Hepatocyte (in vitro differentiated cells): ENCODE measurements around the gene RIT2.

Experiments
- CTCF ChIP-seq: fragments of 200-600 bp; sonication (generic); IDR thresholded peaks from 2 replicates; pipeline ENCODE4 v1.5.1; 2016; ENCODE audit warnings: antibody characterized with exemption, mild to moderate bottlenecking; ENCODE audit not compliant: poor library complexity
- EZH2 ChIP-seq: fragments of 200-600 bp; sonication (generic); IDR thresholded peaks from 2 replicates; pipeline ENCODE4 v1.6.1; 2016; ENCODE audit warnings: antibody characterized with exemption, mild to moderate bottlenecking, borderline replicate concordance
- EZH2phosphoT487 ChIP-seq: fragments of 200-600 bp; sonication (generic); IDR thresholded peaks from one replicate; pipeline ENCODE4 v1.6.1; 2018; ENCODE audit warnings: antibody characterized with exemption, mild to moderate bottlenecking, low read depth, moderate library complexity; ENCODE audit not compliant: unreplicated experiment, severe bottlenecking

- TF ChIP-seq CTCF (no peak), EZH2 (no peak), EZH2phosphoT487 (no peak)
Observed at GRCh38 chr18:42742969-42743368, 372.5 kb downstream of the RIT2 start.
